Hepatocyte (in vitro differentiated cells): ENCODE results near the gene ZSCAN18. TPM values are rescaled to one million over a fixed set of nuclear protein-coding genes. Genes with fewer than 3 reads are reported as not detected.

Experiments
- DNase-seq: peaks from one replicate; pipeline ENCODE4 v3.0.0-alpha.2; 2016; ENCODE audit warnings: low spot score
- H2AFZ ChIP-seq: fragments of 200-600 bp; sonication (generic); 2 replicates; pipeline ENCODE4 v1.6.0; 2016; ENCODE audit warnings: antibody characterized with exemption, mild to moderate bottlenecking
- H3K27ac ChIP-seq: fragments of 200-600 bp; sonication (generic); 2 replicates; pipeline ENCODE4 v1.5.1; 2016; ENCODE audit warnings: mild to moderate bottlenecking
- H3K27me3 ChIP-seq: fragments of 200-600 bp; sonication (generic); 2 replicates; pipeline ENCODE4 v1.6.1; 2016
- H3K36me3 ChIP-seq: fragments of 200-600 bp; sonication (generic); replicated peaks from 2 replicates; pipeline ENCODE4 v1.5.1; 2016; ENCODE audit warnings: low read depth; ENCODE audit not compliant: insufficient read depth
- H3K4me1 ChIP-seq: fragments of 200-600 bp; sonication (generic); 2 replicates; pipeline ENCODE4 v1.5.1; 2016; ENCODE audit warnings: mild to moderate bottlenecking, moderate library complexity; ENCODE audit not compliant: insufficient read depth
- H3K4me2 ChIP-seq: fragments of 200-600 bp; sonication (generic); 2 replicates; pipeline ENCODE4 v1.6.0; 2016
- H3K4me3 ChIP-seq: fragments of 200-600 bp; sonication (generic); 2 replicates; pipeline ENCODE4 v1.5.1; 2016; ENCODE audit warnings: mild to moderate bottlenecking
- H3K79me2 ChIP-seq: fragments of 200-600 bp; sonication (generic); 2 replicates; pipeline ENCODE4 v1.6.0; 2017; ENCODE audit warnings: mild to moderate bottlenecking
- H3K9me2 ChIP-seq: fragments of 200-600 bp; sonication (generic); replicated peaks from 2 replicates; pipeline ENCODE4 v1.6.0; 2017; ENCODE audit warnings: mild to moderate bottlenecking; ENCODE audit not compliant: insufficient read depth
- H3K9me3 ChIP-seq: fragments of 200-600 bp; sonication (generic); 2 replicates; pipeline ENCODE4 v1.5.1; 2016; ENCODE audit warnings: low read depth, mild to moderate bottlenecking
- H4K20me1 ChIP-seq: fragments of 200-600 bp; sonication (generic); 2 replicates; pipeline ENCODE4 v1.6.0; 2016; ENCODE audit warnings: mild to moderate bottlenecking; ENCODE audit not compliant: insufficient read depth, poor library complexity, severe bottlenecking
- EZH2 ChIP-seq: fragments of 200-600 bp; sonication (generic); IDR thresholded peaks from 2 replicates; pipeline ENCODE4 v1.6.1; 2016; ENCODE audit warnings: antibody characterized with exemption, mild to moderate bottlenecking, borderline replicate concordance
- EZH2phosphoT487 ChIP-seq: fragments of 200-600 bp; sonication (generic); IDR thresholded peaks from one replicate; pipeline ENCODE4 v1.6.1; 2018; ENCODE audit warnings: antibody characterized with exemption, mild to moderate bottlenecking, low read depth, moderate library complexity; ENCODE audit not compliant: unreplicated experiment, severe bottlenecking
- WGBS: methylation state at CpG from one replicate; pipeline ENCODE4 v1.1.6; 2016; ENCODE audit warnings: low lambda C conversion rate; ENCODE audit errors: missing lambda C conversion rate; 5-methylcytosine and 5-hydroxymethylcytosine counted together
- polyA plus RNA-seq: library from polyadenylated mRNA; unstranded; fragments of >200 nt; fragmentation: Nextera tagmentation; extraction: Ambion mirVana; gene quantifications from 2 replicates; pipeline ENCODE4 v1.2.1, GENCODE V29; 2016
- total RNA-seq: library from RNA; depleted of rRNA; stranded (reverse); fragments of >200 nt; gene quantifications from 2 replicates; pipeline ENCODE4 v1.2.3, GENCODE V29; 2014
- TF ChIP-seq, protein P1 (sequence below): fragments of 200-600 bp; sonication (generic); IDR thresholded peaks from 2 replicates; pipeline ENCODE4 v1.5.1; 2016; ENCODE audit warnings: antibody characterized with exemption, mild to moderate bottlenecking; ENCODE audit not compliant: poor library complexity

ZSCAN18 gene
- total and polyA plus RNA-seq, 2 experiments from 2014 or later, result 49.8 to 59.1 TPM

DNA sequence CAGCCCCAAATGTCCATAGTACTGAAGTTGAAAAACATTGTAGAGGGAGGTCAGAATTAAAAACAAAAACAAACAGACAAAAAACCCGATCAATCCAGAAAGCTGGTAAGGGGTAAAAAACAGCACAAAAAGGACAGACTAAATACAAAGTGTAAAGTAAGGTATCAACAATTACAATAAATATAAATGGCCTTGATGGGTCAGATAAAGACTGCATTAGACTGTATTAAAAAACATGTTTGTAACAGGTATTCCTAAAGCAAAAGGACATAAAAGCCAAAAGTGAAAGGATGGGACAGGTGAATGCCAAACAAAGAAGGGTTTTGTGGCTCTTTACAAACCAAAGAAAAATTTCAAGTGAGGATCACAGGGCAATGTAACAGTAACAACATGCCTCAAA, 36.2 kb upstream of the ZSCAN18 start:
- no peaks in the 10 kb centered on the region for H3K9me2 ChIP-seq
- H2AFZ ChIP-seq, result no peak overlapping the region
- DNase-seq, result no peak
- H3K4me1 ChIP-seq, result no peaks in the 10 kb centered on the region
- WGBS, result 100% methylated on average over 1 of the region's 1 CpG
- H3K9me3 ChIP-seq, result peaks cover 83% of the 10 kb centered on the region
- no peak overlapping the region for H3K27ac ChIP-seq
- H3K4me2 ChIP-seq, result no peak overlapping the region
- TF ChIP-seq, protein P1, sequence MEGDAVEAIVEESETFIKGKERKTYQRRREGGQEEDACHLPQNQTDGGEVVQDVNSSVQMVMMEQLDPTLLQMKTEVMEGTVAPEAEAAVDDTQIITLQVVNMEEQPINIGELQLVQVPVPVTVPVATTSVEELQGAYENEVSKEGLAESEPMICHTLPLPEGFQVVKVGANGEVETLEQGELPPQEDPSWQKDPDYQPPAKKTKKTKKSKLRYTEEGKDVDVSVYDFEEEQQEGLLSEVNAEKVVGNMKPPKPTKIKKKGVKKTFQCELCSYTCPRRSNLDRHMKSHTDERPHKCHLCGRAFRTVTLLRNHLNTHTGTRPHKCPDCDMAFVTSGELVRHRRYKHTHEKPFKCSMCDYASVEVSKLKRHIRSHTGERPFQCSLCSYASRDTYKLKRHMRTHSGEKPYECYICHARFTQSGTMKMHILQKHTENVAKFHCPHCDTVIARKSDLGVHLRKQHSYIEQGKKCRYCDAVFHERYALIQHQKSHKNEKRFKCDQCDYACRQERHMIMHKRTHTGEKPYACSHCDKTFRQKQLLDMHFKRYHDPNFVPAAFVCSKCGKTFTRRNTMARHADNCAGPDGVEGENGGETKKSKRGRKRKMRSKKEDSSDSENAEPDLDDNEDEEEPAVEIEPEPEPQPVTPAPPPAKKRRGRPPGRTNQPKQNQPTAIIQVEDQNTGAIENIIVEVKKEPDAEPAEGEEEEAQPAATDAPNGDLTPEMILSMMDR, result no peak
- TF ChIP-seq EZH2 (no peak), EZH2phosphoT487 (no peak)
- H3K27me3 ChIP-seq, result no peaks in the 10 kb centered on the region
- H3K79me2 ChIP-seq, result no peaks in the 10 kb centered on the region
- H4K20me1 ChIP-seq, result no peaks in the 10 kb centered on the region
- H3K4me3 ChIP-seq, result no peak overlapping the region
- H3K36me3 ChIP-seq, result peaks cover 8% of the 10 kb centered on the region

DNA sequence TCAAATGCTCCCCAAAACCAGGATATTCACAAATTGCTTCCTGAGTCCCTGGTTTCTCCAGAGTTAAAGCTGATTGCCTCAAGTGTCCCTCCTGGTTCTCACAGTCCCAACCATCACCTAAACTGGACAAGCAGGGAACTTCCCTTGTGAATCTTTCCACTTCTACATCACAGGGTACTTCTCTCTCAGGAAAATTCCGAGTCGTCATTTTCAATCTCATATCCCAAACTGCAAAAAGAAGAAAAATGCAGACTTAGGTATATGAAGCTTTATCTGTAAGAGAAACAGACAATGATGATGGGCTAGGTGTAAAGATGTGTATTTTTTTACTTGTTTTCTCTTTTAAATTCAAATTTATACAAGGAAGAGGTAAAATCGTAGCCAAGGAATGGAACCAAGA, 31.3 kb upstream of the ZSCAN18 start:
- H3K79me2 ChIP-seq, result no peaks in the 10 kb centered on the region
- 97% methylated on average over 3 of the region's 3 CpGs for WGBS
- H4K20me1 ChIP-seq, result no peaks in the 10 kb centered on the region
- H3K27me3 ChIP-seq, result no peaks in the 10 kb centered on the region
- H3K27ac ChIP-seq, result no peak overlapping the region
- no peak overlapping the region for H3K4me2 ChIP-seq
- peaks cover 30% of the 10 kb centered on the region for H3K36me3 ChIP-seq
- H3K9me2 ChIP-seq, result no peaks in the 10 kb centered on the region
- peaks cover 84% of the 10 kb centered on the region for H3K9me3 ChIP-seq
- no peak for DNase-seq
- H2AFZ ChIP-seq, result no peak overlapping the region
- no peaks in the 10 kb centered on the region for H3K4me1 ChIP-seq
- TF ChIP-seq EZH2 (no peak), EZH2phosphoT487 (no peak)
- TF ChIP-seq, protein P1, result no peak
- H3K4me3 ChIP-seq, result no peak overlapping the region

DNA sequence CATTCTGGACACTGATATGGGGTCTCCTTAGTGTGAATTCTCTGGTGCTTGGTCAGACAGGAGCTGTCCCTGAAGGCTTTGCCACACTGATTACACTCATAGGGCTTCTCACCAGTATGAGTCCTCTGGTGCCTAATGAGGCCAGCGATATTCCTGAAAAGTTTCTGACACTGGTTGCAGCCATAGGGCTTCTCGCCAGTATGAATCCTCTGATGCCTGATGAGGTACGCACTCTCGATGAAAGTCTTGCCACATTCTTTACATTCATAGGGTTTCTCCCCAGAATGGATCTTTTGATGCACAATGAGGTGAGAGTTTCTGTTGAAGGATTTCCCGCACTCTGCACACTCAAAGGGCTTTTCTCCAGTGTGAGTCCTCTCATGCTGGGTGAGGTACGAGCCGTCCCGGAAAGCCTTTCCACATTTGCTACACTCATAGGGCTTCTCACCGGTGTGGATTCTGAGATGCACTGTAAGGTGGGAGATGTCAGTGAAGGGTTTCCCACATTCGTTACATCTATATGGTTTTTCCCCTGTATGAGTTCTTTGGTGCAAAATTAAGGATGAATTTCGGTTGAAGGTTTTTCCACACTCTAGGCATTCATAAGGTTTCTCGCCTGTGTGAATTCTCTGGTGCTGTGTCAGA, 30.1 kb upstream of the ZSCAN18 start:
- Histone ChIP-seq H3K4me2 (no peak overlapping the region), H3K4me3 (no peak overlapping the region), H3K27me3 (no peaks in the 10 kb centered on the region), H4K20me1 (no peaks in the 10 kb centered on the region), H3K9me2 (no peaks in the 10 kb centered on the region), H3K79me2 (no peaks in the 10 kb centered on the region), H2AFZ (no peak overlapping the region), H3K27ac (no peak overlapping the region), H3K4me1 (no peaks in the 10 kb centered on the region), H3K9me3 (peaks cover 73% of the 10 kb centered on the region), H3K36me3 (peaks cover 30% of the 10 kb centered on the region)
- WGBS, result 98% methylated on average over 12 of the region's 12 CpGs
- TF ChIP-seq EZH2phosphoT487, result no peak
- no peak for TF ChIP-seq EZH2
- TF ChIP-seq, protein P1, result no peak
- no peak for DNase-seq

DNA sequence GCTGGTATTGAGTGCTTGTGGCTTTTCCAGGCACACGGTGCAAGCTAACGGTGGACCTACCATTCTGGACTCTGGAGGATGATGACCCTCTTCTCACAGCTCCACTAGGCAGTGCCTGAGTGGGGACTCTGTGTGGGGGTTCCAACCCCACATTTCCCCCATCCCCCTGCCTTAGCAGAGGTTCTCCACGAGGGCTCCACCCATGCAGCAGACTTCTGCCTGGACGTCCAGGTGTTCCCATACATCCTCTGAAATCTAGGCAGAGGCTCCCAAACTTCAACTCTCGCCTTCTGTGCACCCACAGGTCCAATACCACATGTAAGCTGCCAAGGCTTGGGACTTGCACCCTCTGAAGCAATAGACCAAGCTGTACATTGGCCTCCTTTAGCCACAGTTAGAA, 25.3 kb upstream of the ZSCAN18 start:
- DNase-seq, result no peak
- no peak overlapping the region for H2AFZ ChIP-seq
- H3K27me3 ChIP-seq, result no peaks in the 10 kb centered on the region
- 71% methylated on average over 5 of the region's 5 CpGs for WGBS
- H4K20me1 ChIP-seq, result no peaks in the 10 kb centered on the region
- no peaks in the 10 kb centered on the region for H3K9me2 ChIP-seq
- no peaks in the 10 kb centered on the region for H3K4me1 ChIP-seq
- TF ChIP-seq EZH2 (no peak), EZH2phosphoT487 (no peak)
- TF ChIP-seq, protein P1, result no peak
- H3K27ac ChIP-seq, result no peak overlapping the region
- no peak overlapping the region for H3K4me2 ChIP-seq
- peaks cover 34% of the 10 kb centered on the region for H3K9me3 ChIP-seq
- no peak overlapping the region for H3K4me3 ChIP-seq
- H3K79me2 ChIP-seq, result no peaks in the 10 kb centered on the region
- peaks cover 13% of the 10 kb centered on the region for H3K36me3 ChIP-seq
